H9 (cell line): Measurements from ENCODE around the gene TSHZ1. TPM values are rescaled to one million over a fixed set of nuclear protein-coding genes. Genes with fewer than 3 reads are reported as not detected.

ENCODE experiments used
- DNase-seq: peaks from one replicate; pipeline ENCODE4 v3.0.0-alpha.2; 2017
- H2AFZ ChIP-seq: one replicate; pipeline ENCODE4 v1.6.1; 2013; ENCODE audit warnings: mild to moderate bottlenecking, low read length, control low read depth, moderate library complexity
- H2AK5ac ChIP-seq: 2 replicates; pipeline ENCODE4 v1.6.1; 2013; ENCODE audit warnings: low read length, control low read depth, mixed read lengths; ENCODE audit not compliant: insufficient read length
- H2BK120ac ChIP-seq: one replicate; pipeline ENCODE4 v1.6.1; 2013; ENCODE audit warnings: low read depth, mild to moderate bottlenecking, low read length, control low read depth, inconsistent platforms; ENCODE audit not compliant: poor library complexity, severe bottlenecking
- H2BK12ac ChIP-seq: 2 replicates; pipeline ENCODE4 v1.6.1; 2013; ENCODE audit warnings: low read length, control low read depth, mixed read lengths, low read depth; ENCODE audit not compliant: insufficient read length
- H2BK15ac ChIP-seq: 2 replicates; pipeline ENCODE4 v1.6.1; 2013; ENCODE audit warnings: low read depth, low read length, control low read depth
- H2BK20ac ChIP-seq: one replicate; pipeline ENCODE4 v1.6.1; 2013; ENCODE audit warnings: low read depth, mild to moderate bottlenecking, low read length, control low read depth, inconsistent platforms; ENCODE audit not compliant: poor library complexity, severe bottlenecking
- H2BK5ac ChIP-seq: 2 replicates; pipeline ENCODE4 v1.6.1; 2013; ENCODE audit warnings: low read length, control low read depth, mixed read lengths; ENCODE audit not compliant: insufficient read length
- H3K14ac ChIP-seq: 2 replicates; pipeline ENCODE4 v1.6.1; 2013; ENCODE audit warnings: low read length, control low read depth; ENCODE audit not compliant: insufficient read depth
- H3K18ac ChIP-seq: 2 replicates; pipeline ENCODE4 v1.6.1; 2013; ENCODE audit warnings: low read depth, mild to moderate bottlenecking, mixed read lengths, low read length, control low read depth; ENCODE audit not compliant: insufficient read length
- H3K23ac ChIP-seq: 2 replicates; pipeline ENCODE4 v1.6.1; 2013; ENCODE audit warnings: low read length, control low read depth, mixed read lengths, low read depth; ENCODE audit not compliant: insufficient read length
- H3K23me2 ChIP-seq: 2 replicates; pipeline ENCODE4 v1.6.1; 2013; ENCODE audit warnings: low read depth, mild to moderate bottlenecking, mixed read lengths, low read length, control low read depth; ENCODE audit not compliant: insufficient read length, poor library complexity, severe bottlenecking
- H3K27ac ChIP-seq: 2 replicates; pipeline ENCODE4 v1.5.1; 2013; ENCODE audit warnings: low read length, control low read depth, mixed read lengths, low read depth; ENCODE audit not compliant: insufficient read length
- H3K27me3 ChIP-seq: 2 replicates; pipeline ENCODE4 v1.6.1; 2013; ENCODE audit warnings: low read length, control low read depth, inconsistent platforms; ENCODE audit not compliant: insufficient read depth
- H3K4ac ChIP-seq: 2 replicates; pipeline ENCODE4 v1.6.1; 2013; ENCODE audit warnings: low read depth, mild to moderate bottlenecking, control low read depth, inconsistent platforms, low read length, moderate library complexity
- H3K4me1 ChIP-seq: 2 replicates; pipeline ENCODE4 v1.6.1; 2013; ENCODE audit warnings: low read length, control low read depth, inconsistent platforms; ENCODE audit not compliant: insufficient read depth
- H3K4me2 ChIP-seq: 2 replicates; pipeline ENCODE4 v1.6.1; 2013; ENCODE audit warnings: low read length, control low read depth, mixed read lengths; ENCODE audit not compliant: insufficient read length, insufficient read depth
- H3K56ac ChIP-seq: 2 replicates; pipeline ENCODE4 v1.6.1; 2013; ENCODE audit warnings: low read depth, mild to moderate bottlenecking, mixed read lengths, low read length, control low read depth; ENCODE audit not compliant: insufficient read length
- H3K79me1 ChIP-seq: 2 replicates; pipeline ENCODE4 v1.6.1; 2013; ENCODE audit warnings: low read depth, mild to moderate bottlenecking, moderate library complexity, low read length, control low read depth, inconsistent platforms; ENCODE audit not compliant: insufficient read depth, poor library complexity, severe bottlenecking
- H3K79me2 ChIP-seq: 2 replicates; pipeline ENCODE4 v1.6.1; 2013; ENCODE audit warnings: low read length, control low read depth, inconsistent platforms; ENCODE audit not compliant: insufficient read depth
- H3K9ac ChIP-seq: 2 replicates; pipeline ENCODE4 v1.6.1; 2013; ENCODE audit warnings: low read length, control low read depth, mixed read lengths; ENCODE audit not compliant: insufficient read length; ENCODE audit errors: extremely low read depth
- H3K9me3 ChIP-seq: one replicate; pipeline ENCODE4 v1.6.1; 2013; ENCODE audit warnings: low read depth, low read length, inconsistent platforms; ENCODE audit not compliant: control insufficient read depth
- H3T11ph ChIP-seq: one replicate; pipeline ENCODE4 v1.6.1; 2013; ENCODE audit warnings: mild to moderate bottlenecking, low read length, control low read depth, inconsistent platforms
- H4K20me1 ChIP-seq: one replicate; pipeline ENCODE4 v1.6.1; 2013; ENCODE audit not compliant: control insufficient read depth, insufficient read length, insufficient read depth
- H4K5ac ChIP-seq: 2 replicates; pipeline ENCODE4 v1.6.1; 2013; ENCODE audit warnings: low read depth, mild to moderate bottlenecking, mixed read lengths, low read length, control low read depth; ENCODE audit not compliant: insufficient read length
- H4K8ac ChIP-seq: replicated peaks from 2 replicates; pipeline ENCODE4 v1.6.1; 2013; ENCODE audit warnings: low read length, control low read depth, mixed read lengths, low read depth; ENCODE audit not compliant: insufficient read length
- H4K91ac ChIP-seq: 2 replicates; pipeline ENCODE4 v1.6.1; 2013; ENCODE audit warnings: low read depth, mild to moderate bottlenecking, moderate library complexity, mixed read lengths, low read length, control low read depth; ENCODE audit not compliant: insufficient read length
- H3K27ac Mint-ChIP-seq, 3 experiments: 2 replicates in 2 of 3; 3 replicates in 1 of 3; pipeline ENCODE4 v1.8.0; 2020 to 2021; ENCODE audit warnings: mixed read lengths in 3 of 3, mild to moderate bottlenecking in 1 of 3, moderate library complexity in 1 of 3
- H3K27me3 Mint-ChIP-seq: 2 replicates; pipeline ENCODE4 v1.8.0; 2021; ENCODE audit warnings: low read depth, mild to moderate bottlenecking, moderate library complexity, mixed read lengths
- H3K36me3 Mint-ChIP-seq, 3 experiments: 2 replicates in 2 of 3; 3 replicates in 1 of 3; pipeline ENCODE4 v1.8.0; 2020 to 2021; ENCODE audit warnings: low read depth in 3 of 3, mixed read lengths in 3 of 3; ENCODE audit not compliant: insufficient read depth in 1 of 3
- H3K4me1 Mint-ChIP-seq, 2 experiments: 2 replicates each; pipeline ENCODE4 v1.8.0; 2020; ENCODE audit warnings: mixed read lengths in 2 of 2
- H3K4me3 Mint-ChIP-seq, 2 experiments: 2 replicates in 1 of 2; 3 replicates in 1 of 2; pipeline ENCODE4 v1.8.0; 2020 to 2021; ENCODE audit warnings: mild to moderate bottlenecking in 2 of 2, mixed read lengths in 2 of 2, moderate library complexity in 1 of 2
- H3K9me3 Mint-ChIP-seq, 2 experiments: 2 replicates in 1 of 2; 3 replicates in 1 of 2; pipeline ENCODE4 v1.8.0; 2020; ENCODE audit warnings: mild to moderate bottlenecking in 2 of 2, mixed read lengths in 2 of 2, moderate library complexity in 1 of 2
- whole genome bisulfite sequencing: extraction: QIAGEN DNeasy Blood & Tissue Kit; methylation state at CpG from one replicate; pipeline ENCODE4 v1.1.7; 2013; ENCODE audit warnings: missing lambda C conversion rate, low lambda C conversion rate, mixed read lengths; ENCODE audit not compliant: insufficient read length; ENCODE audit errors: extremely low coverage; 5-methylcytosine and 5-hydroxymethylcytosine counted together
- total RNA-seq: library from RNA; stranded (reverse); gene quantifications from 2 replicates; pipeline ENCODE4 v1.2.1, GENCODE V29; 2021
- TF ChIP-seq, protein P1 (sequence below): fragments of 200-600 bp; sonication (generic); conservative IDR thresholded peaks from 3 replicates; pipeline ENCODE4 v1.8.0; 2021; ENCODE audit warnings: antibody characterized with exemption, mild to moderate bottlenecking

The TSHZ1 gene
- total RNA-seq, 1 experiment from 2014 or later, result 0.15 TPM

DNA sequence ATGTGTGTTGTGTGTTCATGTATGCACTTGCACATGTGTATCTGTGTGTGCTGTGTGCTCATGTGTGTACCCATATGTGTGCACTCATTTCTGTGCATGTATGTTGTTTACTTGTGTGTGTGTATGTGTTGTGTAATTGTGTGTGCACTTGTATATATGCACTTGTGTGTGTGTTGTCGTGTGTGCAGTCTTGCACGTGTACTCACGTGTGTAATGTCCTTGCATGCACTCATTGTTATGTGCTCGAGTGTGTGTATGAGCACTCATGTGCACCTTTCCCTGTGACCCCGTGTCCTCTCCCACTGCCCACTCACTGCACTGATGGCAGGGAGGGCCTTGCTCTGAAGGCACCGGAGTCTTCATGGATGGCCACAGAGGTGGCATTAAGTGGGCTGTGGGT is 124.9 kb downstream of the TSHZ1 start:
- Histone ChIP-seq H3K4me2 (no peak overlapping the region), H2BK15ac (no peak overlapping the region), H3K14ac (no peak overlapping the region), H4K8ac (peak overlapping the region; percentile 71), H3T11ph (no peak overlapping the region), H3K18ac (no peak overlapping the region), H4K20me1 (peaks cover 2% of the 10 kb centered on the region), H3K4me1 (no peaks in the 10 kb centered on the region), H3K79me2 (no peaks in the 10 kb centered on the region), H3K9ac (no peak overlapping the region), H2BK12ac (no peak overlapping the region), H4K91ac (no peak overlapping the region), H2BK20ac (no peak overlapping the region), H2BK5ac (peak overlapping the region; percentile 29), H2AFZ (no peak overlapping the region), H3K4ac (no peak overlapping the region), H3K23me2 (no peaks in the 10 kb centered on the region), H3K27me3 (no peaks in the 10 kb centered on the region), H4K5ac (peak overlapping the region; percentile 6), H3K27ac (no peak overlapping the region), H2AK5ac (no peak overlapping the region), H3K56ac (no peak overlapping the region), H3K23ac (no peak overlapping the region), H3K9me3 (no peaks in the 10 kb centered on the region), H3K79me1 (no peaks in the 10 kb centered on the region), H2BK120ac (no peak overlapping the region)
- H3K4me3 Mint-ChIP-seq, result no peak overlapping the region
- H3K9me3 Mint-ChIP-seq, result no peaks in the 10 kb centered on the region
- peaks cover 2% of the 10 kb centered on the region; the same call in 1 of the 2 replicates for H3K27me3 Mint-ChIP-seq
- no peak overlapping the region for H3K27ac Mint-ChIP-seq
- H3K4me1 Mint-ChIP-seq, result no peaks in the 10 kb centered on the region
- H3K36me3 Mint-ChIP-seq, result no peaks in the 10 kb centered on the region
- TF ChIP-seq, protein P1, sequence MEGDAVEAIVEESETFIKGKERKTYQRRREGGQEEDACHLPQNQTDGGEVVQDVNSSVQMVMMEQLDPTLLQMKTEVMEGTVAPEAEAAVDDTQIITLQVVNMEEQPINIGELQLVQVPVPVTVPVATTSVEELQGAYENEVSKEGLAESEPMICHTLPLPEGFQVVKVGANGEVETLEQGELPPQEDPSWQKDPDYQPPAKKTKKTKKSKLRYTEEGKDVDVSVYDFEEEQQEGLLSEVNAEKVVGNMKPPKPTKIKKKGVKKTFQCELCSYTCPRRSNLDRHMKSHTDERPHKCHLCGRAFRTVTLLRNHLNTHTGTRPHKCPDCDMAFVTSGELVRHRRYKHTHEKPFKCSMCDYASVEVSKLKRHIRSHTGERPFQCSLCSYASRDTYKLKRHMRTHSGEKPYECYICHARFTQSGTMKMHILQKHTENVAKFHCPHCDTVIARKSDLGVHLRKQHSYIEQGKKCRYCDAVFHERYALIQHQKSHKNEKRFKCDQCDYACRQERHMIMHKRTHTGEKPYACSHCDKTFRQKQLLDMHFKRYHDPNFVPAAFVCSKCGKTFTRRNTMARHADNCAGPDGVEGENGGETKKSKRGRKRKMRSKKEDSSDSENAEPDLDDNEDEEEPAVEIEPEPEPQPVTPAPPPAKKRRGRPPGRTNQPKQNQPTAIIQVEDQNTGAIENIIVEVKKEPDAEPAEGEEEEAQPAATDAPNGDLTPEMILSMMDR, result no peak
- DNase-seq, result no peak
- no CpG with 5 or more reads among the region's 6 CpGs for WGBS
